Inflammatory macrophage (primary cell): ENCODE results near the gene KCNAB1.
"Not testable (repeated sequence)": the region's sequence is repeated elsewhere in the genome, so short reads cannot be mapped to it uniquely, and the experiment has no call there.

ENCODE experiments used
- DNase-seq, 2 donors: peaks; one replicate each; pipeline ENCODE4 v3.0.0-alpha.2; 2020 to 2022

The KCNAB1 gene

DNA sequence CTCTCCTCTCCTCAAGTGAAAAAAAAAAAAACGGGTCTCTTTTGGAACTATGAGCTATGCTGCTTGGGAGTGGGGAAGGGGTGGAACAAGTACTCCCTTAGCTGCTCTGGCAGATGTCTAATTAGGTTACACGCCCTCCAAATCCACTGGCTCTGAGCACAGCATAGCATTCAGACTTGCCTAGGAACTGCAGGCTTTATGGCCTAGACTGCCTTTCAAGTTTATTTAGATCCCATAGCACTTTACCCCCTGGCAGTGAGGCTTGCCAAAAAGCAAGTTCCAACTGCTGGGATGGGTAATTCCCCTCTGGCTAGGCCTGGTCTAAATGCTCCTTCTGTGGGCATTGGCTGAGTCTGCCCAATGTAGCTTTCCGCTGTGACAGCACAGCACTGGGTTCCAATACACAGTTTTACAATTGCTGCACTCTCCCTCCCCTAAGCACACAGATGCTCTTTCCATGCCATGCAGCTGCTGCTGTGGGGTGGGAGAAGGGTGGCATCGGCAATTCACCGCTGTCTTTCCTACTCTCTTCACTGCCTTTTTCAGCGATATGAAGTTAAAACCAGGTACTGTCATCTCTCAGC, 152.8 kb downstream of the KCNAB1 start:
- DNase-seq, result no peak

DNA sequence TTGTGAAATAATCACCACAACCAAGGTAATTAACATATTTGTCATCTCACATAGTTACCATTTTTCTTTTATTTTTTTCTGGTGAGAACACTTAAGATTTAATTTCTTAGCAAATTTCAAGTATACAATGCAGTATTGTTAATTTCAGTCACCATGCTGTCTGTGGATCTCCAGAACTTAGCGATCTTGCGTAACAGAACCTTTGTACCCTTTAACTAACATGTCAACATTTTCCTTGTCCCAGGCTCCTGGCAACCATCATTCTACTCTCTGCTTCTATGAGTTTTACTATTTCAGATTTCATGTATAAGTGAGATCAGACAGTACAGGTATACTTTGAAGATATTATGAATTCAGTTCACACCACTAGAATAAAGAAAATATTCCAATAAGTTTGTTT, 154.4 kb downstream of the KCNAB1 start:
- no peak for DNase-seq

DNA sequence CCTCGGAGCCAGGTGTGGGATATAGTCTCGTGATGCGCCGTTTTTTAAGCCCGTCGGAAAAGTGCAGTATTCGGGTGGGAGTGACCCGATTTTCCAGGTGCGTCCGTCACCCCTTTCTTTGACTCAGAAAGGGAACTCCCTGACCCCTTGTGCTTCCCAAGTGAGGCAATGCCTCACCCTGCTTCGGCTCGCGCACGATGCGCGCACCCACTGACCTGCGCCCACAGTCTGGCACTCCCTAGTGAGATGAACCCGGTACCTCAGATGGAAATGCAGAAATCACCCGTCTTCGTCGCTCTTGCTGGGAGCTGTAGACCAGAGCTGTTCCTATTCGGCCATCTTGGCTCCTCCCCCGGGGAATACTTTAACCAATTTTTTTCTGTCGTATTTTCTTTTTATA, 164.3 kb downstream of the KCNAB1 start:
- DNase-seq, result not testable (repeated sequence)

DNA sequence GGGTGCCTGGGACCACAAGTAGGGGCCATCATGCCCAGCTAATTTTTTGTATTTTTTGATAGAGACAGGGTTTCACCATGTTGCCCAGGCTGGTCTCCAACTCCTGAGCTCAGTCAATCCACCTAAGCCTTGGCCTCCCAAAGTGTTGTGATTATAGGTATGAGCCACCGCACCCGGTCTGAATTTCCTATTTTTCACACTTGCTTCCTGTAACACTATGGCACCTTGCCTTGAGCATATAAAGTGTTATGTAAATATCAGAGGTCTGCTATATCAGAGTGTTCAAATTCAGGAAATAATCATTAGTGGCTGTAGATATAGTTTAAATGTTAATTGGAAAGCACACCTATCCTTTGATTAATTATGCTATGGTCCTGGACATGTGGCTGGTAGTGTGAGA, 165.2 kb downstream of the KCNAB1 start:
- DNase-seq, result no peak

DNA sequence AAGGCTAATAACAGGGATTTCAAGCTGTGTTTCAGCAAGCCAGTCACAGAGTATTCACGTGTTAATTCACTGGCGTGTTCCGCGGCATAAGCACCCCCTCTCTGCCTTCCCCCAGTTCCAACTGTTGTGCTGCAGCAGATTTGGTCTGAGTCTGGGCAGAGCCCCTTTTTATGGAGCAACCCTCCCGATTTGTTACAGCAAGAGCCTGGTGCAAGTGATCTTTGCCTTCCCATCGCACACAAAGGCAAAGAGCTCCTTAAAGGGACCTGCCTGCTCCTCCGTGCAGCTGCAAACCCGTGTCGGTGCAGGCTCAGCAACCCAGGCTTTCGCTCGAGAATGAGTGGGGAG, 170.5 kb downstream of the KCNAB1 start:
- peak; percentile 9 to 13 for DNase-seq

DNA sequence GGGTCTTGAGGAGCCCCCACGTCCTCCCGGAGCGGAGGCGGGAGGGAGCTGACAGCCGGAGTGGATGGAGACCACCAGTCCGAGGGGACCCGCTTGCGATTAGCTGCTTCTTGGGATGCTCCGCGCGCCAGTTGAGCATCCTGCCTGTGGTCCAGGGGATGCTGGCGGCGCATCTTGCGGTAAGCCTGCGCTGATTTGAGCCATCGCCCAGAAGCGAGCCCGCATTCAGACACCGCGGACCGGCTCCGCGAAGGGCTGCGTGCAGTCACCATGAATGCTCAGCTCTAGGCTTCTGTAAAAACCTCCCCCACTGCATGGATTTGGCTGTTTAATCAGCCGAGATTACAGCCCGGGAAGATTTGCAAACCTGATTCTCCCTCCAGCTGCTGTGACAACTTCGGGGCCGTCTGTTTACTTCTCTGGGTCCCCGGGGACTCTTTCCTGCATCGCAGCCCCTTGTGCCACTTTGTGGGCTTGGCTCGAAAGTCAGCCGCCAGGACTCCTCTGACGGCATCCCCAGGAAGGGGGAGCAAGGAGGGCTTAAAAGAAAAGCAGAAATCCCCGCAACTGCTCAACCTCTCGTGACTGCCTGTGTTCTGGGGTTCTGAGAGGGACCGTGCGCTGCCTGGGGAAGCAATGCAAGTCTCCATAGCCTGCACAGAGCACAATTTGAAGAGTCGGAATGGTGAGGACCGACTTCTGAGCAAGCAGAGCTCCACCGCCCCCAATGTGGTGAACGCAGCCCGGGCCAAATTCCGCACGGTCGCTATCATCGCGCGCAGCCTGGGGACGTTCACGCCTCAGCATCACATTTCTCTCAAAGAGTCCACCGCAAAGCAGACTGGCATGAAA, 171.1 kb downstream of the KCNAB1 start:
- DNase-seq, result peak; percentile 31 to 57

DNA sequence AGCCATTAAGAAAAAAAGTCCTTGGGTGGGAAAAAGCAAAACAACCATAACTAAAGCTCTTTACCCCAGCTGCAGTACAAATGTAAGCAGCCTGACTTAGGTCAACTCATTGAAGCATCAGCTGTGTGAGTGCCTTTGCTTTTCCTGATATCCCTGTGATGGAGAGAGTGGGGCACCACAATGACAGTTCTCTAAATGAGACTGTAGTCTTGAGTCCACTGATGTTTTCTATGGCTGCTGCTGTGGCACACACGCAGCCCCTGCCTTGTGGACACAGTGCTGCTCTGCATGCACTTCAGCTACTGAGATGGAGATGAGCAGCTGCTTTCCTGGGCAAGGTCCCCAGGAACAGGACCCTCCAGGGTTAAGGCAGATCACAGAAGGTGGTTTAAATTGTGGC, 173.2 kb downstream of the KCNAB1 start:
- no peak for DNase-seq

DNA sequence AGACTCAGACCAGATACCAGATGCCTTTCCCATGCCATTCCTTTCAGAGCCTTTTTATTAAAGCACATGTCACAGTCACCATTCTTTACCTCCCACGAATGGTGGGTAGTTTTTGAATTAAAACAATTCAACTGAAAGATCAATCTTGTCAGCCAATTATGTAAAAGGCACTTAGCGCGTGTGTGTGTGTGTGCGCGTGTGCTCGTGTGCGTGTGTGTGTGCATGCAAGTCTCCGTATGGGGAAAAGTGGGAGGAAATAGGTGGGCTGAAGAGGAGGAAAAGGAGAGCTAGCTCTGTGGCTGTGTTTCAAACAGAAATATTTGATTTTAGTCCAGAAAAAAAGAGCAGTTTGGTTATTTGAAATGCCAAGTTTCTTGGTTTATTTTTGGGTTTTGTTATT, 177.2 kb downstream of the KCNAB1 start:
- no peak for DNase-seq

DNA sequence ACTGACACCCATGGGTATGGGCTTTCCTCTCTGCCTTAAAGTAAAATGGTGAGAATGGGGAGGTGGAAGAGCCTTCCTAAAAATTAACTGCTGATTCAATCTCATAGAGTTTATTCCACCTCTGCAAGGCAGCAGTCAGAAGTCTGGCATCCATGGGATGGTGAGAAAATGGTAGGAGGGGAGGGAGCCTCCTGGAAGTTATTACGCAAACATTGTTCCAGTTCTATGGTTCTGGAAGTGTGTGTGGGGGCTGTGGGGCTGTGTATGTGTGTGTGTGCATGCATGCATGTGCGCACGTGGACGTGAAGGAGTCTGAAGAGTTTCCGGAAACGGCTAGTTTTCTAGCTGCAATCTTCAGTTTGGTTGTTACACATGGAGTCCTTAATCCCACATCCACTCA, 177.6 kb downstream of the KCNAB1 start:
- DNase-seq, result no peak

DNA sequence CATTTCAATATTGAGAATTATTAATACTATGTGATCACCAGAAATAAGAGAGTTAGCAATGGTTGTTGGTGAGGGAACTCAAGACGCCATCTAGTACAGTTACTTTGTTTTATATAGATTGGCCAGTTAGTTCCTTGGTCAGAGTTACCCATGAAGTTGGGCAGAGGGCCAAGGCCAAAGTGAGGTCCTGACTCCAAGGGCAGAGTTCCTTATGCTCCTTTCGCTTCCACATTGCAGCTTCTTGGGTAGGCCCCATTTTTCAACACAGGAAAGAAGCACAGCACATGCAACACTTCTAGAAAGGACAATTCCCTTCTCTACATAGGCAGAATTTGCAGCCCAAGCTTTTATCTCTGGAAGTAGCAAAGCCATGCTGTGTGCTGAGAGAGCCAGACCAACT, 178.6 kb downstream of the KCNAB1 start:
- peak; percentile 87 to 90 for DNase-seq

DNA sequence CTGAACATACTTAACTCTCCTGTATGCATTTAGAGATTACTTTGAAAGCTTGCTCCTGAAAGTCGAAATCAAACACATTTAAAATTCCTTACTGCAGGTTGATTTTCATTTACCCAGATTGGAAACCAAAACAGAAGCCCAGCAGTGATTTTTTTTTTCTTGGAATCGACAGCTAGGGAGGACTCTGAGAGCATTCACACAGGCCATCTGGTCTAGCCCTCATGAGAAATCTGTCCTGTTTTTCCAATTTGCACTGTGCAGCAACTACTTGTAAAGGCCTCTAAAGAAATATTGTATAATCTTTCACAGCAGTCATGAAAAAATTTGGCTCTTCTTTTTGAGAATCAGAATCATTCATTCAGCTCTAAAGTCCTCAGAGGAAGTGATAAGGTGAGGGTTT, 179.2 kb downstream of the KCNAB1 start:
- DNase-seq, result no peak

DNA sequence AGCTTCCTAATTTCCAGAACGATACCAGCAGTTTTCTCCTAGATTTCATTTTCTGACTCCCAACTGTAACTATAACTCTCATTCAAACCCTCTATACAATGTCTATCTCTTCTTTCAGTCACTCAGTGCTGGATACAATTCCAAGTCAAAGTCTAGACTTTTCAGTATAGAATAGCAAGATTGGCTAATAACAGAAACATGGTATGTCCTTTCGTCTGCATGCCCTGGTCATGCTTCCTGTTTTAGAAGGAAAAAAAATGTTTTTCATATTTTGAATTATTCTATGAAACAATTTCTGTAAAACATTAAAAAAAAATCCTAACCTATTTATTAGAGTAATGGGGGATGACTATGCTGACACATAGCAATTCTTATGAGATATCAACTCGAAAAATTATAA, 180.0 kb downstream of the KCNAB1 start:
- DNase-seq, result peak; percentile 29 to 34

DNA sequence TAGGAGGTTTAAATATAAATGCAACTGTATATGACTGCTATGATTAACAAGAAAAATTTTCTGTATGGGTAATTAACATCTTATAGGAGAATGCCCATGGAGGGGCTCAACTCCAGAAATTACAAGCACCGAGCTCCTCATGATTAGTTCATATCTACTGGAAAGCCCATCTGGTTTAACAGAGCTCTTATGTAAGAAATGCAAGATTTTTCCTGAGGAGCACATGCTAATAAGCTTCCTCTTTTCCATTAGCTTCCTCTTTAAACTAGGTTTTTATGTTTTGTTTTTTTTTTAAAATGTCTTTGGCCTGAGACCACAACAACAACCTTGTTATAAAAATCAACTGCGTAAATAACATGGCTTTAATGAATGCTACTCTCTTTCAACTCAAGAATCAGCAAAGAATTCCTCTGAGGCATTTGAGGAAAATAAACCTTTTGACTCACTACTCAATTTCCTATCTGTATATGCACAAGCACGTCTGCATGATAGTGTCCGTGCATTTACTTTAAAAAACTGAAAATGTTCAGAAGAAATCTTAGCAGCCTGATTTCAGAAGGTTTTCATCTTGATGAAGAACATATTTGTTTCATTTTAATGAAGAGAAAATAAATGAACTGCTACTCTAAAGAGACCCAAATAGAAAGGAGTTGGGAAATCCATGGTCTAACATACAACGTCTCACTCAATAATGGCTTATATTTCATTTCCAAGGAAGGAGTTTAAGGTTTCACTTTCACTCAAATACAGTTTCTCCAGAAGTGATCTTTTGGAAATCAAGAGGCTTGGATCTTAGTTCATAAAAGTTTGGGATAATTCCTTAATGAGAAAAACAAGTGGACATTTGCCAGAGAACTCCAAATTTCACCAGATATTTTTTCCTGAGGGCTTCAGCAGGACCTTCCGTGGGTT, 180.8 kb downstream of the KCNAB1 start:
- DNase-seq, result peak; percentile 72 to 89

DNA sequence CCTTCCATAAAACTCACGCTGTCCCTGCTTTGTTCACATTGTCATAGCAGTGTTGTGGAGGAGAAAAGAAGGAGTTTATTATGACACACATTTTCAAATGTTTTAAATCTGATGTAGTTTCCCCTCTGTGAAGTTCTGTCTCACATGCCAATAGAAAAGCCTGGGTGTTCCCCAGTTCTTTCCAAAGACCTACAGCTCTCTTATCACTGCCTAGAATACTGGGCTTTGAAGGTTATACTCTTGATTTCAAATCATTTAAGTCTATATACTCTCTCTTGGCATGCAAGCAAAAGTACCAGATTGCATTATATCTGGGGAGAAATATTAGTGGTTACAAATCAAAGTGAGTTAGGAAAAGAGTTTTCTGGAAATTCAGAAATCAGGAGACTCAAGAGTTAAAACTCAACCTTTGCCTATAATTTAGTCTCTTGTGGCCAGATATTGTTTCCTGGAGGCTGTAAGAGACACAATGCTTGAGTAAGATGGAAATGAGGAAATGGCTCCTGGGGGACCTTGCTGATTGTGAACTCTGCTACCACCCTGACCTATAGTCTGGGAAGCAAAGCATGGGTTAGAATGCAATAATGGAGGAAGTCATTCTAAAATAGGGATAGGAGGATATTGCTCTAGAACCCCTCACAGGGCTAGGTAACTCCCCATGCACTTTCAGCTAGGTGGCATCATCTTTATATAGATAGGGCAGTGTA, 182.8 kb downstream of the KCNAB1 start:
- DNase-seq, result peak; percentile 58 to 77

DNA sequence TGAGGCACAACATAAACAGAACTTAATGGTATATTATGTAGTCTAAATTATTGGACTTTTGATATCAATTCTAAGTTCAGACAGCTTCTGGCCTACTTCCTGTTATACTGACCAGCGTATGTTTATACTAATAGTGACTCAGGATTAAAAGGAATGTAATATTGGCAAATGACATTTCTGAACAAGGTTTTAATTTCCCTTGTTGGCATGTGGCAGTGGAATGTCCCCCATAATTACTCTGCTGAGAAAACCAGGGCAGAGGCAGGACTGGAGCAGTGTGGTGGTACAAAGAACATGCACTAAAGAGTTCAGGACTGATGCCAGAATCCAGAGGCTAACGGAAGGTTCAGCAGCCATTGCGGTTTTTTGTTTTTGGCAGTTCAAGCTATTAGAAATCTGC, 184.0 kb downstream of the KCNAB1 start:
- DNase-seq, result no peak

DNA sequence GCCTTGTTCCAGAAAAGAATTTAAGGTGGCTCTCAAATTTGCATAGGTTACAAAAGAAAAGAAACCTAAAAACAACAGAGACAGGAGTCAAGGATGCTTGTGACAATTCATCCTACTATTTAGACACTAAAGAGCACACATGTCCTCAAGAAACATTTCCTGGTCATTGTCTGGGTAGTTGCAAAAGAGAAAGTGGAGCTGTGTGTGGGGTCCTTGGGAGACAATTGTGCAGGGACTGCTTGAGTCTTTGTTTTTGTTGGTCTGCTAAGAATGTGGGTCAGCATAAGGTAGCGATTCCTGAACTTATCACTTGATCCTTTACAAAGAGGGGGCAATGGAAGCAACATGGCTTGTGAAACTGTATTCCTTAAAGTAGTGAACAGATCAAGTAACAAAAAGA, 185.3 kb downstream of the KCNAB1 start:
- DNase-seq, result no peak

DNA sequence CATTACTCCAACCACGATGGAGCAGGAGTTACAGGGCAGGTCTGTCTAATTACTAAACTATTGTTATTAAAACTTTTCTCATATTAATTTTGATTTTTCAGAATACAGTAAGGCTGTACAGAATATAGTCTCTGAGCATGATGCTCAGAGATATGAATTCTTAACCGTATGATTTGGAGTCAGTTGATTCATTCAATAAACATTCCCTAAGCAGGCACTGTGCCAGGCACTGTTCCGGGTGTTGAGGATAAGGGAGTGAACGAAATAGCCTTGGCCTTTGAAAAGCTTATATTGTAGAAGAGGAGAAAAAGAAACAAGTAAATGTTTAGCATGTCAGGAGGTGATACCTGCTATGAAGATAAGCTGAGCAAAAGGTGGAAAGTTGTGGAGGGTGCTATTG, 187.3 kb downstream of the KCNAB1 start:
- no peak for DNase-seq

DNA sequence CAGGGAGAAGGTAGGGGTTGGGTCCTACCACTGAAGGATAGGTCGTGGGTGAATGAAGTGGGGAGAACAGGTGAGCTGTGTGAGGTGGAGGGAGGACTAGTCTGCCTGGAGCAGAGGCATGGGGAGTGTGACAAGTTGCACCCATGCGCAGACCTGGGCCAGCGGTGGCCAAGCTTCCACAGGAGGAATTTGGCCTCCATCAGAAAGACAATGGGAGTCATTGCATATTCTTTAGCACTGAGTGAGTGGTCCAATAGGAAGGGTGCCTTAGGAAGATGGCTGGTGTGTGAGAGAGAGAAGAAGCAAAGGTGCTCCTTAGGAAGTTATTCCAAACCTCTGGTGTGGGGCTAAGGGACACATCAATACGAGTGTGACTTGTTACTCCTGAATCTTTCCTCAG, 191.1 kb downstream of the KCNAB1 start:
- DNase-seq, result no peak

DNA sequence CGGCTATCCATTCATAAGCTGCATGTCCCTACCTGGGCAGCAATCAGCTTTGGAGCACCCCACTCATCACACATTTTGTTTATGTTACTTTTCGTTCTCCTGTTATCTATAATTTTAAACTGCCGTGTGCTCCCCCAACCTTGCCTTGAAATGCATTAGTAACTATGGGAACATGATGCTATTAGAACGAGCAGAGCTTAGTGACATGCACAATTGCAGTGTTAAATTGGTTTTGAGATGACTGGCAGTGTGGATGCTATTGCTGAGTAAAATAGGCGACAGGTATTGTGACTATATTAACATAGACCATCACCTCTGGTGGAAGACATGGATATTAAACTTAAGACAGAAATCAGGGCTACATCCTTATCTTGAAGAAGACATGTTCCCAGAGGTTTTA, 191.6 kb downstream of the KCNAB1 start:
- DNase-seq, result no peak

DNA sequence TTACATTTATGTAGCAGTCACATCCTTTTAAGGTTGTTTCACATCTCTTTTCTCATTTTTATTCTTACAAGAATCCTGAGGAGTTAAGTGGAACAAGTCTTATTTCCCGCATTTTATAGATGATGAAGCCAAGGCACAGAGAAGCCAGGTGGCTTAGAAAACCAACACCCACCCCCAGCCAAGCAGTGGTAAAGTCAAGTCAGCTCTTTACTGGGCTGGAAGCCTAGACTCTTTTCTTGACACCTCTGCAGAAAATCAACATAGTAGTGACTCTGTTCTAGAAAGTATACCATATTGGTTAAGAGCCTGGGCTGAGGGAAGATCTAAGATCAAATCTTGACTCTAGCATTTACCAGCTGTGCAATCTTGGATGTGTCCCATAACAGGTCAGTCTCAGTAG, 195.7 kb downstream of the KCNAB1 start:
- DNase-seq, result no peak

DNA sequence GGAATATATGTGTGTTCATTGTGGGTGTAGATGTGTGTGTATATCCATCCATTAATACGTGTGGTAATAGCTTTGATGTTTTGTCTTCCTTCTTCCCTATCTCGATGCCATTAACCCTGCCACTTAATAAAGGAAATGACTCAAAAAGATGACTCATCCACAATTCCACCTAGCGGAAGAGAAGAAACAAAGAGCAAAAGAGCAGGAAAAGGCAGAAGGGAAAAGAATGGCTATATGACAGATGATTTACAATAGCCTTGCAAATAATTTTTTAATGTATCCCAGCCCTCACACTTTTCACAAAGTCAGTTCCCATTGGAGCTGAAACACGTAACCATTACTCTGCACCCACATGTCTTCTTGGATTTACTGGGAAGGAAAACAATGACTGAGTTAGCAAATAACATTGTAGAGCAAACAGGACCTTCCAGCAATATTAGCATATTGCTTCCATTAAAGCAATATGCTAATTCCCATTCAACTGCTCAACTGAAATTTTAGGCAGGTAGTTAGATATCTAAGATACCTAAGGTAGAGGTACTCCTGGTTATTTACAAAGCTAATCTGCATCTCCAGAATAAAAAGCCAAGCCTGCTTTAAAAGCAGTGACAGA, 197.2 kb downstream of the KCNAB1 start:
- DNase-seq, result no peak

DNA sequence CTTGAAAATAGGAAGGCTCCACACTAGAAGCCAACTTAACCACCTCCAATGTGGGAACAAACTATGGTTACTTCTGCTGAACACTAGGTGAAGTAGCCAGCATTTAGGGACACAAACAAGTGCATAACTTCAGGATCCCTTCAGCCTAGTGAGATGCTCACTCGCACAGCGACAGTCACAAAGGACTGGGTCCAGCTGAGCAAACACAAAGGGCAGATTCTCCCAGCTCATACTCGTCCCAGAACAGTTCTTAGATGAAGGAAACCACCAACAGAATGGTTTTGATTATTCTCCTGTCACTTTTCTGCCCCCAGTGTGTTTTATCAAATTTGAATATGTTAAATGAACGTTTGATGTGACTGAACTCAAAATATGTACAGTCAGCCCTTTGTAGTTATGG, 201.6 kb downstream of the KCNAB1 start:
- no peak for DNase-seq
